ENCODE data around the gene SCAMP4. TPM values are rescaled to one million over a fixed set of nuclear protein-coding genes. Genes with fewer than 3 reads are reported as not detected.

SCAMP4 gene
- total RNA-seq, 1 experiment from 2014 or later: 69.0 TPM

GRCh38 chr19:1871140-1871597, 34.0 kb upstream of the SCAMP4 start:
- Histone ChIP-seq H2AFZ (ENCODE audit: low read length) (no peak overlapping the region), H3K9ac (ENCODE audit: extremely low read depth, insufficient read length, low read length) (no peak overlapping the region), H3K27me3 (ENCODE audit: insufficient read depth, low read length) (no peaks in the 10 kb centered on the region), H3K27ac (ENCODE audit: insufficient read length, low read depth, low read length) (no peak overlapping the region), H4K8ac (replicated peaks; ENCODE audit: insufficient read length, low read depth, low read length) (no peak overlapping the region), H3K14ac (ENCODE audit: insufficient read depth, low read length) (no peak overlapping the region), H3T11ph (ENCODE audit: low read length) (no peak overlapping the region), H3K18ac (ENCODE audit: insufficient read length, low read depth, low read length) (no peak overlapping the region), H2BK12ac (ENCODE audit: insufficient read length, low read depth, low read length) (no peak overlapping the region), H3K23ac (ENCODE audit: insufficient read length, low read depth, low read length) (no peak overlapping the region), H3K4ac (ENCODE audit: low read depth, low read length) (no peak overlapping the region), H3K79me1 (ENCODE audit: insufficient read depth, low read depth, low read length, poor library complexity, severe bottlenecking) (peaks cover 10% of the 10 kb centered on the region), H4K91ac (ENCODE audit: insufficient read length, low read depth, low read length) (no peak overlapping the region), H4K20me1 (ENCODE audit: control insufficient read depth, insufficient read depth, insufficient read length) (no peaks in the 10 kb centered on the region), H2BK20ac (ENCODE audit: low read depth, low read length, poor library complexity, severe bottlenecking) (no peak overlapping the region), H4K5ac (ENCODE audit: insufficient read length, low read depth, low read length) (no peak overlapping the region), H2BK120ac (ENCODE audit: low read depth, low read length, poor library complexity, severe bottlenecking) (no peak overlapping the region), H2AK5ac (ENCODE audit: insufficient read length, low read length) (no peak overlapping the region), H3K4me2 (ENCODE audit: insufficient read depth, insufficient read length, low read length) (no peak overlapping the region), H3K56ac (ENCODE audit: insufficient read length, low read depth, low read length) (no peak overlapping the region), H3K4me1 (ENCODE audit: insufficient read depth, low read length) (no peaks in the 10 kb centered on the region; the same call in 1 of the 2 replicates), H3K23me2 (ENCODE audit: insufficient read length, low read depth, low read length, poor library complexity, severe bottlenecking) (peaks cover 14% of the 10 kb centered on the region), H2BK15ac (ENCODE audit: low read depth, low read length) (no peak overlapping the region), H2BK5ac (ENCODE audit: insufficient read length, low read length) (no peak overlapping the region), H3K9me3 (ENCODE audit: control insufficient read depth, low read depth, low read length) (no peaks in the 10 kb centered on the region), H3K79me2 (ENCODE audit: insufficient read depth, low read length) (peaks cover 9% of the 10 kb centered on the region; the same call in 1 of the 2 replicates)
- Mint-ChIP-seq H3K27ac (no peak overlapping the region), H3K27me3 (ENCODE audit: low read depth) (no peaks in the 10 kb centered on the region), H3K36me3 (ENCODE audit: insufficient read depth in 1 of 3, low read depth in 3 of 3) (peaks cover 0 to 12% (median 2%) of the 10 kb centered on the region in 3 experiments; a peak in 3 of 7 replicates), H3K4me1 (peaks cover 14 to 15% of the 10 kb centered on the region in 2 experiments), H3K9me3 (no peaks in the 10 kb centered on the region), H3K4me3 (no peak overlapping the region)
- TF ChIP-seq, protein P1, sequence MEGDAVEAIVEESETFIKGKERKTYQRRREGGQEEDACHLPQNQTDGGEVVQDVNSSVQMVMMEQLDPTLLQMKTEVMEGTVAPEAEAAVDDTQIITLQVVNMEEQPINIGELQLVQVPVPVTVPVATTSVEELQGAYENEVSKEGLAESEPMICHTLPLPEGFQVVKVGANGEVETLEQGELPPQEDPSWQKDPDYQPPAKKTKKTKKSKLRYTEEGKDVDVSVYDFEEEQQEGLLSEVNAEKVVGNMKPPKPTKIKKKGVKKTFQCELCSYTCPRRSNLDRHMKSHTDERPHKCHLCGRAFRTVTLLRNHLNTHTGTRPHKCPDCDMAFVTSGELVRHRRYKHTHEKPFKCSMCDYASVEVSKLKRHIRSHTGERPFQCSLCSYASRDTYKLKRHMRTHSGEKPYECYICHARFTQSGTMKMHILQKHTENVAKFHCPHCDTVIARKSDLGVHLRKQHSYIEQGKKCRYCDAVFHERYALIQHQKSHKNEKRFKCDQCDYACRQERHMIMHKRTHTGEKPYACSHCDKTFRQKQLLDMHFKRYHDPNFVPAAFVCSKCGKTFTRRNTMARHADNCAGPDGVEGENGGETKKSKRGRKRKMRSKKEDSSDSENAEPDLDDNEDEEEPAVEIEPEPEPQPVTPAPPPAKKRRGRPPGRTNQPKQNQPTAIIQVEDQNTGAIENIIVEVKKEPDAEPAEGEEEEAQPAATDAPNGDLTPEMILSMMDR (conservative IDR thresholded peaks at IDR 0.05): no peak
- no CpG with 5 or more reads among the region's 15 CpGs for WGBS (ENCODE audit: extremely low coverage, insufficient read length, low lambda C conversion rate)
- DNase-seq: no peak

All from H9 (cell line).